Nephron (organoid): ENCODE results near the gene PIK3R5.

Experiments used
- H3K27ac Mint-ChIP-seq, 3 experiments: 2 replicates each; pipeline ENCODE4 v1.8.0; 2020; ENCODE audit warnings: mixed read lengths in 3 of 3, mild to moderate bottlenecking in 2 of 3, moderate library complexity in 1 of 3
- H3K27me3 Mint-ChIP-seq: 2 replicates; pipeline ENCODE4 v1.8.0; 2021; ENCODE audit warnings: low read depth, mild to moderate bottlenecking, moderate library complexity, mixed read lengths
- H3K36me3 Mint-ChIP-seq: 2 replicates; pipeline ENCODE4 v1.8.0; 2020; ENCODE audit warnings: low read depth, mixed read lengths
- H3K4me1 Mint-ChIP-seq: 2 replicates; pipeline ENCODE4 v1.8.0; 2020; ENCODE audit warnings: mixed read lengths
- H3K4me3 Mint-ChIP-seq, 3 experiments: 2 replicates each; pipeline ENCODE4 v1.8.0; 2020; ENCODE audit warnings: mild to moderate bottlenecking in 3 of 3, mixed read lengths in 3 of 3, moderate library complexity in 2 of 3
- H3K9me3 Mint-ChIP-seq: 2 replicates; pipeline ENCODE4 v1.8.0; 2020; ENCODE audit warnings: mixed read lengths
- TF ChIP-seq, protein P1 (sequence below), 3 experiments: fragments of 200-600 bp; sonication (generic); IDR thresholded peaks; one replicate each; pipeline ENCODE4 v1.5.0; 2021; ENCODE audit warnings: antibody characterized with exemption in 3 of 3; ENCODE audit not compliant: unreplicated experiment in 3 of 3

PIK3R5 gene

DNA sequence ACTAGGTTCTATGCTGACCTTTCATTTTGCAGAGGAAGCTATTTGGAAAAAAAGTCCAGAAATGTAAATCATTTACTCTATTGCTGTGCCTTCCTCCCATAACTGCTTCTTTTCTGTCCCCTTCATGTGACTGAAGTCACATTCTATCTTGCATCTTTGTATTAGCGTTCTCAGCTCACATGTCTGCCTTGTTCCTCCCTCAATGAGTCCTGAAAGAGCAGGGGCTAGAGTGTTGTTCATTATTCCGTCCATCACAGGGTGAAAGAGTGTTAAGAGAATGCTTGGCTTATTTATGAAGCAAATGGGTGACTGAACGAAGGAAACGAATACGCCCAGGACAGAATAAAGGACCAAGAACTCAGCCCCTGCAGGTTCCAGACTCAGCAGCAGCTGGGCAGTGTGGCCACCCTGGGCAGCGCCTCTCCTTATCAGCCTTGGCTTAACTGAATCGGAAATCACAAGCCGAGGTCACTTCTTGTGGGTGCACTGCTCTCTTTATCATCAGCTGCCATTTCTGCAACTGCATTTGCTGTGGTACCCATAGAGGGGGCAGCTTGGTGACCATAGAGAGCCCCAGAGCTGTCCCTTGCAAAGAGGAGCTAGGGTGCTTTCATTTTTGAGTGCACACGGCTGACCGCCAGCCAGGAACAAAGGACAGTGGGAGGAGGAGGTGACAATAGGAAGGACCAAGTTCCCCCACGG lies 96.2 kb downstream of the PIK3R5 start:
- TF ChIP-seq, protein P1, sequence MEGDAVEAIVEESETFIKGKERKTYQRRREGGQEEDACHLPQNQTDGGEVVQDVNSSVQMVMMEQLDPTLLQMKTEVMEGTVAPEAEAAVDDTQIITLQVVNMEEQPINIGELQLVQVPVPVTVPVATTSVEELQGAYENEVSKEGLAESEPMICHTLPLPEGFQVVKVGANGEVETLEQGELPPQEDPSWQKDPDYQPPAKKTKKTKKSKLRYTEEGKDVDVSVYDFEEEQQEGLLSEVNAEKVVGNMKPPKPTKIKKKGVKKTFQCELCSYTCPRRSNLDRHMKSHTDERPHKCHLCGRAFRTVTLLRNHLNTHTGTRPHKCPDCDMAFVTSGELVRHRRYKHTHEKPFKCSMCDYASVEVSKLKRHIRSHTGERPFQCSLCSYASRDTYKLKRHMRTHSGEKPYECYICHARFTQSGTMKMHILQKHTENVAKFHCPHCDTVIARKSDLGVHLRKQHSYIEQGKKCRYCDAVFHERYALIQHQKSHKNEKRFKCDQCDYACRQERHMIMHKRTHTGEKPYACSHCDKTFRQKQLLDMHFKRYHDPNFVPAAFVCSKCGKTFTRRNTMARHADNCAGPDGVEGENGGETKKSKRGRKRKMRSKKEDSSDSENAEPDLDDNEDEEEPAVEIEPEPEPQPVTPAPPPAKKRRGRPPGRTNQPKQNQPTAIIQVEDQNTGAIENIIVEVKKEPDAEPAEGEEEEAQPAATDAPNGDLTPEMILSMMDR (IDR thresholded peaks at IDR 0.05; ENCODE audit: unreplicated experiment in 3 of 3), result no peak

DNA sequence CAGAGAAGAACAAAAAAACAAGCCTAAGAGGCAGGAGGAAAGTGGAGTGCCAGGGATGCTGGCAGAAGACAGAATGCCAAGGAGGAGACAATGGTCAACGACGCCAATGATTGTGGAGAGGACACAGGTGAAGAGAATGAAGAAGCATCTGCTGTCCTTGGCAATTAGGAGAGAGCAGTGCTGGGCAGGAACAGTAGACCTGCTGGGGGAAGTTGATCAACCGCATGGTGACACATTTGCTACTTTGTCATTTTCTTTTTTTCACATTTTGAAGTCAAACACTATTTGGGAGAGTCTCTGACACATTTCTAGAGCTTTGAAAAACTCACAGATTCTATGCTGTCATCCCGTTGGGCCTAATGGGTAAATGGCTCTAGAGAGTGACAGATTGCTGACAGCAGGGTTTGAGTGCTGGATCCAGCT lies 97.0 kb downstream of the PIK3R5 start:
- TF ChIP-seq, protein P1 (IDR thresholded peaks at IDR 0.05; ENCODE audit: unreplicated experiment in 3 of 3), result no peak
- no peak overlapping the region for H3K4me3 Mint-ChIP-seq
- peaks cover 47% of the 10 kb centered on the region for H3K27me3 Mint-ChIP-seq
- H3K9me3 Mint-ChIP-seq, result no peaks in the 10 kb centered on the region
- no peak overlapping the region for H3K27ac Mint-ChIP-seq
- peaks cover 6% of the 10 kb centered on the region for H3K4me1 Mint-ChIP-seq
- H3K36me3 Mint-ChIP-seq, result no peaks in the 10 kb centered on the region

More for the DNA sequence above, 96.2 kb downstream of the PIK3R5 start:
- Mint-ChIP-seq H3K4me1 (peaks cover 9% of the 10 kb centered on the region), H3K36me3 (no peaks in the 10 kb centered on the region), H3K27ac (peak overlapping the region in 1 of 3 experiments; percentile 3), H3K27me3 (peaks cover 49% of the 10 kb centered on the region), H3K4me3 (no peak overlapping the region), H3K9me3 (no peaks in the 10 kb centered on the region)

DNA sequence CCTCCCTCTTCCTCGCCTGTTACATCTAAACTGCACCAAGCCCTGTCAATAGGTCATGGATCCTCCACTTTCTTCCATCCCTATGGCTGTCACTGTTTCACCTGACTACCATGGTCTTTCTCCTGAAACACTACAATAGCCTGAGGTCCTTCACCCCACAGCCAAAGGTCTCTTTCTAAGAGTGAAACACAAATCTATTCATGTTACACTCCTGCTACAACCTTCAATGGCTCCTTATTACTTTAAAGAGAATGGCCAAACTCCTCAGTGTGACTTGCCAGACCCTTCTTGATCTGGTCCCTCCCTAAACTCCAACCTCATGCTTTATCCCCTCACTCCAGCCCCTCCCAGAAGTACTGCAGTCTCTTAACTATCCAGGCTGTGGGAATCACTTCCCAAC lies 97.4 kb downstream of the PIK3R5 start:
- Mint-ChIP-seq H3K9me3 (no peaks in the 10 kb centered on the region), H3K4me1 (peaks cover 1% of the 10 kb centered on the region), H3K27me3 (peaks cover 47% of the 10 kb centered on the region), H3K27ac (no peak overlapping the region), H3K36me3 (no peaks in the 10 kb centered on the region), H3K4me3 (no peak overlapping the region)
- TF ChIP-seq, protein P1 (IDR thresholded peaks at IDR 0.05; ENCODE audit: unreplicated experiment in 3 of 3), result no peak

DNA sequence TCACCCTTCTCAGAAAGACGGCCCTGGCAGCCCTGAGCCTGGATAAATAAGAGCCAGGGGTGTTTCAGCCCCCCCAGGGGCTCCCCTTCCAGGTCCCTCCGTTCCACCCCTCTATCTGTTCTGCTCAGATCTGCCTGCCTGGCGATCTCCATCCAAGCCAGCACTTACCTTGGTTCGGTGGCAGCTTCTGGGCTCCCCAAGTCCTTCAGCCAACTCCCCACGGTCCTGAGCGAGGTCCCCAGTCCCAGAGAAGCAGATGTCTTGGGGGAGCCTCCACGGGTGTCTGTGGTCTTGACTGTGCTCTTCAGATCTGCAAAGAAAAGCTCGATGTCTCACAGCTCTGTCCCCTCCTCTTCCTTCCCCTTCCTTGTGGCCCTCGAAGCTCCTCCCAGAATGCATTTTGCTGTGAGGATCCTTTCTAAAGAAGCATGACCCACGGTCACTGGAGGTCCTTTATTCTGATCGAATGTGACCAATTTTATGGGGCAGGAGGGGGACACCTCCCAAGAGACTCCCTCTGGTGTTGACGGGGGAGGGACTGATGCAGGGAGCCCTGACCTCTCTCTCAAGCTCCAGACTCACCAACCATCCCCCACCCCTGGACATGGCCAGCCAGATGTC lies 98.0 kb downstream of the PIK3R5 start, which contains the start of gene PIK3R6:
Gene PIK3R6, minus strand, starts transcription at position 314 of the 621 bp plus-strand sequence. CDS start 17,880 bp downstream, outside the sequence.
- H3K36me3 Mint-ChIP-seq, result no peaks in the 10 kb centered on the region
- peaks cover 42% of the 10 kb centered on the region for H3K27me3 Mint-ChIP-seq
- TF ChIP-seq, protein P1 (IDR thresholded peaks at IDR 0.05; ENCODE audit: unreplicated experiment in 3 of 3), result no peak
- H3K4me3 Mint-ChIP-seq, result peak within 1 kb of the TSS in 1 of 3 experiments; percentile 8
- no peaks in the 10 kb centered on the region for H3K4me1 Mint-ChIP-seq
- no peaks in the 10 kb centered on the region for H3K9me3 Mint-ChIP-seq
- H3K27ac Mint-ChIP-seq, result no peak within 1 kb of the TSS

DNA sequence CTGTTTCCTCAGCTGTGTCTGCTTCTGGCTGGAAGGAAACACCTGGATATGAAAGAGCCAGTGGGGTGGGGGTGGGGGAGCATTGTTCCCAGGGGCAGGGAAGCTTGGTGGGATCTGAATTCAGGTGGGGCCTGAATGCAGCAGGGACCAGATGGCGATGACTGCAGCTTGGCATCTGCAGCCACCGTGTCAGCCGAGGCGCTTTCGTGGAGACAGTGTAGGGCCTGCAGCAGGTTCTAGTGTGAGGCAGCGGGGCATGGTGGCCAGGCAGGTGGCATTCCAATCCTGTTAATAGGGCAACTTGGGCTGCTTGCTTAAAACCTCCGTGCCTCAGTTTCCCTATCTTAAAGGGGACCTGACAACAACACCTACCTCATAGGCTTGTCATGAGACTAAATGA lies 99.7 kb downstream of the PIK3R5 start:
- no peaks in the 10 kb centered on the region for H3K36me3 Mint-ChIP-seq
- H3K27ac Mint-ChIP-seq, result no peak overlapping the region
- H3K27me3 Mint-ChIP-seq, result peaks cover 36% of the 10 kb centered on the region
- H3K9me3 Mint-ChIP-seq, result no peaks in the 10 kb centered on the region
- no peak overlapping the region for H3K4me3 Mint-ChIP-seq
- TF ChIP-seq, protein P1 (IDR thresholded peaks at IDR 0.05; ENCODE audit: unreplicated experiment in 3 of 3), result no peak
- no peaks in the 10 kb centered on the region for H3K4me1 Mint-ChIP-seq
